Femur (tissue), 1 donor: ENCODE results near the gene MKRN3.

Experiments used
- DNase-seq: peaks from one replicate; pipeline ENCODE4 v3.0.0-alpha.2; 2017

Gene MKRN3

GRCh38 chr15:23565395-23566070 lies at the start of gene MKRN3:
Gene MKRN3 (plus strand): TSS chr15:23565674. CDS start chr15:23565783, 109 bp downstream.
- DNase-seq, result peak; percentile 46

- DNase-seq, result no peak
Observed at GRCh38 chr15:23516866-23517265, 48.6 kb upstream of the MKRN3 start.

- no peak for DNase-seq
Observed at GRCh38 chr15:23518104-23518503, 47.4 kb upstream of the MKRN3 start.

GRCh38 chr15:23524816-23525215 lies 40.7 kb upstream of the MKRN3 start:
- no peak for DNase-seq

GRCh38 chr15:23529891-23530290 lies 35.6 kb upstream of the MKRN3 start:
- no peak for DNase-seq

GRCh38 chr15:23532024-23532423 lies 33.5 kb upstream of the MKRN3 start:
- DNase-seq, result no peak

- DNase-seq, result no peak
Observed at GRCh38 chr15:23536659-23537058, 28.8 kb upstream of the MKRN3 start.

GRCh38 chr15:23538648-23539047 lies 26.8 kb upstream of the MKRN3 start:
- no peak for DNase-seq

GRCh38 chr15:23539892-23540291 lies 25.6 kb upstream of the MKRN3 start:
- no peak for DNase-seq

GRCh38 chr15:23546158-23546557 lies 19.3 kb upstream of the MKRN3 start:
- DNase-seq, result no peak

- DNase-seq, result no peak
Observed at GRCh38 chr15:23548071-23548470, 17.4 kb upstream of the MKRN3 start.

- no peak for DNase-seq
Observed at GRCh38 chr15:23561914-23562313, 3.6 kb upstream of the MKRN3 start.

- DNase-seq, result no peak
Observed at GRCh38 chr15:23564821-23565394, 566 bp upstream of the MKRN3 start.

- DNase-seq, result no peak
Observed at GRCh38 chr15:23566071-23566554, 639 bp downstream of the MKRN3 start.

- no peak for DNase-seq
Observed at GRCh38 chr15:23566651-23567050, 1.2 kb downstream of the MKRN3 start.

GRCh38 chr15:23567921-23568320 lies 2.4 kb downstream of the MKRN3 start:
- DNase-seq, result no peak

GRCh38 chr15:23569151-23569925 lies 3.9 kb downstream of the MKRN3 start:
- DNase-seq, result no peak

- DNase-seq, result no peak
Observed at GRCh38 chr15:23570486-23570885, 5.0 kb downstream of the MKRN3 start.

GRCh38 chr15:23572844-23573243 lies 7.4 kb downstream of the MKRN3 start:
- DNase-seq, result no peak

GRCh38 chr15:23574742-23575141 lies 9.3 kb downstream of the MKRN3 start:
- no peak for DNase-seq

GRCh38 chr15:23576061-23576460 lies 10.6 kb downstream of the MKRN3 start:
- DNase-seq, result no peak

GRCh38 chr15:23578521-23579150 lies 13.2 kb downstream of the MKRN3 start:
- no peak for DNase-seq

GRCh38 chr15:23588268-23588667 lies 22.8 kb downstream of the MKRN3 start:
- DNase-seq, result no peak
